Naive B cell (primary cell): Measurements from ENCODE around the gene RBM39. TPM values are rescaled to one million over a fixed set of nuclear protein-coding genes. Genes with fewer than 3 reads are reported as not detected.
A peak's percentile ranks its signal among the peaks of the same experiment; 100 is the strongest.

Source experiments
- ATAC-seq, 2 donors: fragments of 150-1000 bp; cut with Tn5 transposase; 2 replicates each; pipeline ENCODE4 v1.10.0; 2021; ENCODE audit warnings: low read depth in 2 of 2, mild to moderate bottlenecking in 2 of 2, moderate library complexity in 2 of 2
- DNase-seq: peaks from one replicate; pipeline ENCODE4 v3.0.0; 2022
- H3K27ac Mint-ChIP-seq, 6 donors: one replicate each; pipeline ENCODE4 v1.8.0; 2020 to 2022; ENCODE audit warnings: mild to moderate bottlenecking in 6 of 6, mixed read lengths in 6 of 6, moderate library complexity in 5 of 6, inconsistent platforms in 2 of 6
- H3K27me3 Mint-ChIP-seq, 3 donors: one replicate each; pipeline ENCODE4 v1.8.0; 2021 to 2022; ENCODE audit warnings: mixed read lengths in 3 of 3, mild to moderate bottlenecking in 1 of 3
- H3K36me3 Mint-ChIP-seq, 2 donors: one replicate each; pipeline ENCODE4 v1.8.0; 2020 to 2022; ENCODE audit warnings: mixed read lengths in 2 of 2, inconsistent platforms in 1 of 2, mild to moderate bottlenecking in 1 of 2
- H3K4me1 Mint-ChIP-seq, 3 donors: one replicate each; pipeline ENCODE4 v1.8.0; 2020 to 2022; ENCODE audit warnings: mixed read lengths in 3 of 3, inconsistent platforms in 1 of 3, mild to moderate bottlenecking in 1 of 3, moderate library complexity in 1 of 3
- H3K4me3 Mint-ChIP-seq, 8 donors: one replicate each; pipeline ENCODE4 v1.8.0; 2020 to 2022; ENCODE audit warnings: mild to moderate bottlenecking in 8 of 8, mixed read lengths in 8 of 8, moderate library complexity in 8 of 8, inconsistent platforms in 2 of 8
- H3K9me3 Mint-ChIP-seq, 7 donors: one replicate each; pipeline ENCODE4 v1.8.0; 2020 to 2022; ENCODE audit warnings: mixed read lengths in 7 of 7, mild to moderate bottlenecking in 5 of 7, inconsistent platforms in 2 of 7, moderate library complexity in 1 of 7
- polyA plus RNA-seq, 6 donors: library from polyadenylated mRNA; unstranded; fragments of 300-500 nt; fragmentation: Illumina TruSeq; gene quantifications; one replicate each; pipeline ENCODE4 v1.2.3, GENCODE V29; 2021; ENCODE audit warnings: low read depth in 6 of 6

Gene RBM39
- polyA plus RNA-seq, 6 donors from 2014 or later = 85.4 to 213 (median 173) TPM

GRCh38 chr20:35664466-35665206, 77.4 kb downstream of the RBM39 start, which contains the start of the genes CPNE1 and RBM12:
TSS of gene CPNE1 (minus strand) at chr20:35664900. CDS start at chr20:35632923, 31,977 bp downstream.
TSS of gene RBM12 (minus strand) at chr20:35664900. CDS start at chr20:35655322, 9,578 bp downstream.
- Mint-ChIP-seq H3K9me3 (no peaks in the 10 kb centered on the region), H3K4me1 (peaks cover 38 to 51% (median 44%) of the 10 kb centered on the region in 3 donors), H3K4me3 (peak within 1 kb of the TSS; percentile 87 to 99 (median 96)), H3K27me3 (no peaks in the 10 kb centered on the region), H3K36me3 (peaks cover 12 to 13% of the 10 kb centered on the region in 2 donors), H3K27ac (peak within 1 kb of the TSS; percentile 98 to 100 (median 99))
- DNase-seq = peak; percentile 95
- ATAC-seq = peak; percentile 82 to 84

DNA sequence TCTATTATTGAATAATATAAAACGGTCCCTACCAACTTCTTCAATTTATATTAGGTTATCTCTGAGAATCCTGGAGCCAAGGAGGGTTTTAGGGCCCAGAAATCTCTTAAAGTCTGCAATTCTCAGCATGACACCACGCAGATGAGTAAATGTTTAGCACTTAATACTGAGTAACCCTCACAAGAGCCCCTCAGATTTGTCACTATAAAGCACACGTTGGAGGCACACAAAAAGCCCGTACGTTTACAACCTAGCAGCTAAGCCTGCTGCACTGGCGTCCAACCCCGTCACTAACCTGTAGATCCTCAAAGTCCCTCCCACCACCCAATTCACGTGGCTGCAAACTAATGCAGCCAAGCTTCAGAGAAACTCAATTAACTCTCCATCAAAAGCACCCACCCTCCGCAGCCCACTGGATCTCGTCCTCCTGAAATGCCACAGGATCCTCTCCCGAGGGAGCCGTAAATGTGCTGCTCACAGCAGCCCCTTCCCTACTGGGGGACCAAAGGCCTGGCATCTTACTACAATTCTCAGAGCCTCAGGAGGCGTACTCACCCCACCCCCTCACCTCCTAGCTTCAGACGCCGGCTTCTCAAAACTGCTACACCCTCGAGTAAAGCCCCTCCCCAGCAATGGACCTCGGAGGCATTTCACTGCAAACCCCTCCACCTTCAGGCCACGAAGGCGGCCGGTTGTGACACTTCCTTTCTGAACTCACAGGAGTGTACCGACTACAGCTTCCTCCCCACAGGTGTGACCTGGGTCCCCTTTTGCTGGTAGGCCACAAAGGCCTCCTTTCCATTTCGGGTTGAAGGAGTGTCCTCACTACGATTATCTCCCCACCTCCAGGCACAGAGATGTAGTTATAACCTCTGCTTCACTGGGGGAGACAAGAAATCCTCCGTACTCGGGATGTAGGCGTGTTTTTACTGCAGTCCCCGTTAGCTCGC, 78.3 kb downstream of the RBM39 start:
- Mint-ChIP-seq H3K27ac (peak overlapping the region; percentile 98 to 100 (median 99)), H3K36me3 (peaks cover 5 to 6% of the 10 kb centered on the region in 2 donors), H3K27me3 (no peaks in the 10 kb centered on the region), H3K9me3 (no peaks in the 10 kb centered on the region), H3K4me1 (peaks cover 44 to 58% (median 53%) of the 10 kb centered on the region in 3 donors), H3K4me3 (peak overlapping the region; percentile 87 to 99 (median 96))
- ATAC-seq (peak; percentile 56 to 66), DNase-seq (peak; percentile 79)

GRCh38 chr20:35662551-35662950, 79.5 kb downstream of the RBM39 start:
- no peaks in the 10 kb centered on the region for H3K9me3 Mint-ChIP-seq
- peak overlapping the region; percentile 87 to 99 (median 96) for H3K4me3 Mint-ChIP-seq
- DNase-seq (no peak), ATAC-seq (no peak)
- no peaks in the 10 kb centered on the region for H3K27me3 Mint-ChIP-seq
- H3K4me1 Mint-ChIP-seq = peaks cover 46 to 66% (median 55%) of the 10 kb centered on the region in 3 donors
- H3K36me3 Mint-ChIP-seq = no peaks in the 10 kb centered on the region
- peak overlapping the region; percentile 83 to 100 (median 98) for H3K27ac Mint-ChIP-seq

DNA sequence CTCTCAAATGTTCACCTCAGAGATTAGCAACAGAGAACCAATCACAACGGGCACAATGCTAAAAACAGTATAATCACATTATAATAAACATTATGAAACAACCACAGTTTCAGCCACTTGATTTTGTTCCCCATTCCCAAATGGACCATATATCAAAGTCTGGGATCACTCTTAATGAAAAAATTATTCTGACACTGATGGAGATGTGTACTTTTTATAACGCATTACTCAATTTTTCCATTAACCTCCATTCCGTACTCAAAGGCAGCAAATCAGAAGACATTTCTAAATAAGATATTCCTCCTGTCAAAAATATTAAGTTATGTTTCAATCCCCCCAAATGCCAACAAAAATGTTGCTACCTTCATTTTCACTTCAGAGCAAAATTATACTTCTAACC, 80.2 kb downstream of the RBM39 start:
- Mint-ChIP-seq H3K4me3 (peak overlapping the region; percentile 71 to 99 (median 94)), H3K4me1 (peaks cover 51 to 70% (median 61%) of the 10 kb centered on the region in 3 donors), H3K36me3 (no peaks in the 10 kb centered on the region), H3K27ac (peak overlapping the region; percentile 34 to 100 (median 90)), H3K27me3 (no peaks in the 10 kb centered on the region), H3K9me3 (no peaks in the 10 kb centered on the region)
- no peak for ATAC-seq
- DNase-seq = no peak

DNA sequence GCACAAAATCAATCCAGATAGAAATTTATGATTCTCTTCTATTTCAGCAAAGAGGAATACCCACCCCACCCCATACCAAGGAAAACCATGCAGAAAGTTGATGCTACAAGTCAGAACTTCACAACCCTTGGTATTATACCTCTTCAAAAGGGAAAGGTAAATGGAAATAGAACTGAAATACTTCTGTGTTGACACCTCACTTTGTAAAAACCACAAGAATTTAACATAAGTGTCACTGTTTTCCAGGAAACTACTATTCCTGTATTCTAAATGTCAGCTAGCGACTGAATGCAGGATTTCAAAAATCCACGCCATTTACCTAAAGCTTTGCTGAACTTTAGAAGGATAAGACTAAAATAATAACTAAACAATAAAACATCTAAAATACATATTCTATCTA, 81.0 kb downstream of the RBM39 start:
- no peaks in the 10 kb centered on the region for H3K27me3 Mint-ChIP-seq
- DNase-seq (no peak), ATAC-seq (no peak)
- peak overlapping the region in 5 of 8 donors; percentile 87 to 99 (median 96) for H3K4me3 Mint-ChIP-seq
- peak overlapping the region in 4 of 6 donors; percentile 42 to 99 (median 94) for H3K27ac Mint-ChIP-seq
- H3K36me3 Mint-ChIP-seq = no peaks in the 10 kb centered on the region
- peaks cover 51 to 74% (median 65%) of the 10 kb centered on the region in 3 donors for H3K4me1 Mint-ChIP-seq
- no peaks in the 10 kb centered on the region for H3K9me3 Mint-ChIP-seq

DNA sequence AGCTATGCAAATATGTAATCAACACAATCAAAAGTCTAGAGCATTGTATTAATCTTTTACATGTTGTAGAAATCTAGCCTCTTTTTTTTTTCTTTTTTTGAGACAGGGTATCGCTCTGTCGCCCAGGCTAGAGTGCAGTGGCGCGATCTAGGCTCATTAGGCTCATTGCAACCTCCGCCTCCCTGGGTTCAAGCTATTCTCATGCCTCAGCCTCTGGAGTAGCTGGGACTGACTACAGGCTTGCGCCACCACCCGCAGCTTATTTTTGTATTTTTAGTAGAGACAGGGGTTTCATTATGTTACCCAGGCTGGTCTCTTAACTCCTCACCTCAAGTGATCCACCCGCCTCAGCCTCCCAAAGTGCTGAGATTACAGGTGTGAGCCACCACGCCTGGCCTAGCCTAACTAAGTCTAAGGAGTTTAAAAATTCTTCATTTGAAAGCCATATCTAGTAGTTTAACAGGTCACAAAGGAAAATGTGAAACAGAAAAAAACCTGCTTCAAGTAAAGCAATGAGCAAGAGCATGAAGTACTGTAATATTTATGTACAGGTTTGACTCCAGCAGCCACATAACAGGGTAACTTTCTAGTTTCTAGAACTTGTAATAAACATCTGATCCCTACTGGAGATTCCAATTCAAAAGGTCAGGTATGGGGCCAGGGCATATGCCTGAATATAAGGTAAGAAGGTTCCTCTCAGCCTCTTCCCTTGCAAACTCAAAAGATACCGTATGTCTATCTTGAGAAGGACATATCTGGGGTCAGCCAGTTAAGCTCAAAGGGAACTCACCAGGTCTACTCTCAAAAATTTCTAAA, 81.7 kb downstream of the RBM39 start:
- Mint-ChIP-seq H3K4me3 (peak overlapping the region in 7 of 8 donors; percentile 9 to 99 (median 25)), H3K9me3 (no peaks in the 10 kb centered on the region), H3K27ac (peak overlapping the region in 5 of 6 donors; percentile 16 to 99 (median 65)), H3K36me3 (no peaks in the 10 kb centered on the region), H3K27me3 (no peaks in the 10 kb centered on the region), H3K4me1 (peaks cover 51 to 74% (median 65%) of the 10 kb centered on the region in 3 donors)
- DNase-seq = no peak
- ATAC-seq = no peak

GRCh38 chr20:35657271-35657670, 84.8 kb downstream of the RBM39 start:
- peak overlapping the region in 4 of 6 donors; percentile 68 to 85 (median 78) for H3K27ac Mint-ChIP-seq
- no peaks in the 10 kb centered on the region for H3K9me3 Mint-ChIP-seq
- H3K27me3 Mint-ChIP-seq = no peaks in the 10 kb centered on the region
- peaks cover 25 to 52% (median 40%) of the 10 kb centered on the region in 3 donors for H3K4me1 Mint-ChIP-seq
- H3K4me3 Mint-ChIP-seq = peak overlapping the region in 1 of 8 donors; percentile 14
- no peak for DNase-seq
- no peak for ATAC-seq
- no peaks in the 10 kb centered on the region for H3K36me3 Mint-ChIP-seq

DNA sequence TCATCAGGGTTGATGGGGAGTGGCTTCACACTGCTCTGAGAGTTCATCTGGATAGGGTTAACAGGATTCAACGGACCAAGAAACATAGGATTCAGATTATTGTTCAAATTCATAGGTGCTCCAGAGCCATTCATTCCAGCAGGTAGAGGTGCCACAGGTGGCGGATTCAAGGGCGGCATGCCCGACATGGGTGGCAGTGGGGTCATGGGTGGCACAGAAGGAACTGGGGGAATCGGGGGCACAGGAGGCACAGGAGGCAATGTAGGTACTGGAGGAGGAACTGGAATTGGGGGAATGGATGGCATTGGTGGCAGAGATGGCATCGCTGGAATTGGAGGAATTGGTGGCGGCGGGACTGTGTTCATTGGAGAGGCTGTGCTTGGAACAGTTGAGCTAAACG, 87.6 kb downstream of the RBM39 start:
- Mint-ChIP-seq H3K9me3 (no peaks in the 10 kb centered on the region), H3K4me1 (peaks cover 20 to 28% (median 28%) of the 10 kb centered on the region in 3 donors), H3K27me3 (no peaks in the 10 kb centered on the region), H3K36me3 (no peaks in the 10 kb centered on the region), H3K27ac (no peak overlapping the region), H3K4me3 (no peak overlapping the region)
- DNase-seq = no peak
- no peak for ATAC-seq

GRCh38 chr20:35653893-35654292, 88.2 kb downstream of the RBM39 start:
- Mint-ChIP-seq H3K27me3 (no peaks in the 10 kb centered on the region), H3K36me3 (no peaks in the 10 kb centered on the region), H3K4me1 (peaks cover 16 to 25% (median 23%) of the 10 kb centered on the region in 3 donors), H3K27ac (no peak overlapping the region), H3K4me3 (no peak overlapping the region), H3K9me3 (no peaks in the 10 kb centered on the region)
- ATAC-seq (no peak), DNase-seq (no peak)

Other genes with a start within 250 kb of the RBM39 start
- not detected for gene C20orf173, start 212.6 kb downstream of the RBM39 start, polyA plus RNA-seq
- 100 to 1,000 TPM; 103 to 141 (median 117) TPM for gene ERGIC3, start 200.2 kb downstream of the RBM39 start, polyA plus RNA-seq
- 1 to 10 TPM in 3 of 6 donors, under 1 TPM in 3; 0.29 to 1.5 (median 0.89) TPM for gene SPAG4, start 126.4 kb downstream of the RBM39 start, polyA plus RNA-seq
- 100 to 1,000 TPM; 178 to 542 (median 337) TPM for gene CPNE1, start 77.4 kb downstream of the RBM39 start, polyA plus RNA-seq
- gene RBM12, start 77.4 kb downstream of the RBM39 start, polyA plus RNA-seq = 10 to 100 TPM; 39.4 to 58.8 (median 51.6) TPM
- 10 to 100 TPM in 5 of 6 donors, 1 to 10 TPM in 1; 7.8 to 23.1 (median 13.3) TPM for gene NFS1, start 42.9 kb downstream of the RBM39 start, polyA plus RNA-seq
- 100 to 1,000 TPM; 256 to 337 (median 292) TPM for gene ROMO1, start 42.9 kb downstream of the RBM39 start, polyA plus RNA-seq
- gene PHF20, start 29.8 kb upstream of the RBM39 start, polyA plus RNA-seq = 100 to 1,000 TPM; 150 to 257 (median 154) TPM
- gene SCAND1, start 212.2 kb upstream of the RBM39 start, polyA plus RNA-seq = 100 to 1,000 TPM; 166 to 223 (median 192) TPM
- gene CNBD2, start 226.3 kb upstream of the RBM39 start, polyA plus RNA-seq = 10 to 100 TPM; 13.4 to 23.7 (median 17.5) TPM